Neuronal stem cell (in vitro differentiated cells): Measurements from ENCODE around the gene DOCK8.

ENCODE experiments used
- DNase-seq: peaks from one replicate; pipeline ENCODE4 v3.0.0-alpha.2; 2013; ENCODE audit warnings: low spot score
- H2AFZ ChIP-seq: one replicate; pipeline ENCODE4 v1.6.1; 2013; ENCODE audit warnings: mild to moderate bottlenecking, low read length, inconsistent platforms
- H2AK5ac ChIP-seq: 2 replicates; pipeline ENCODE4 v1.6.1; 2013; ENCODE audit warnings: low read depth, mild to moderate bottlenecking, inconsistent platforms, low read length, moderate library complexity, mixed read lengths
- H2BK120ac ChIP-seq: 2 replicates; pipeline ENCODE4 v1.6.1; 2013; ENCODE audit warnings: low read depth, mild to moderate bottlenecking, inconsistent platforms, low read length, moderate library complexity, mixed read lengths
- H2BK12ac ChIP-seq: one replicate; pipeline ENCODE4 v1.6.1; 2013; ENCODE audit warnings: low read length, inconsistent platforms
- H2BK15ac ChIP-seq: 2 replicates; pipeline ENCODE4 v1.6.1; 2013; ENCODE audit warnings: mild to moderate bottlenecking, low read length, inconsistent platforms, mixed read lengths
- H2BK5ac ChIP-seq: one replicate; pipeline ENCODE4 v1.6.1; 2013; ENCODE audit warnings: inconsistent platforms, mild to moderate bottlenecking, low read length, moderate library complexity
- H3K14ac ChIP-seq: one replicate; pipeline ENCODE4 v1.6.1; 2013; ENCODE audit warnings: low read length, inconsistent platforms
- H3K18ac ChIP-seq: 2 replicates; pipeline ENCODE4 v1.6.1; 2013; ENCODE audit warnings: low read length, inconsistent platforms
- H3K23ac ChIP-seq: 2 replicates; pipeline ENCODE4 v1.6.1; 2013; ENCODE audit warnings: low read depth, mild to moderate bottlenecking, mixed read lengths, low read length, inconsistent platforms; ENCODE audit not compliant: poor library complexity
- H3K27ac ChIP-seq: replicated peaks from 3 replicates; pipeline ENCODE4 v1.5.1; 2013; ENCODE audit warnings: low read length, inconsistent platforms
- H3K27me3 ChIP-seq, 3 experiments: 2 replicates each; pipeline ENCODE4 v1.6.1; 2013; ENCODE audit warnings: low read length in 3 of 3, mild to moderate bottlenecking in 2 of 3, inconsistent platforms in 1 of 3, low read depth in 1 of 3, mixed read lengths in 1 of 3, moderate library complexity in 1 of 3; ENCODE audit not compliant: control insufficient read depth in 3 of 3, insufficient read depth in 3 of 3
- H3K36me3 ChIP-seq, 2 donors: replicated peaks in 1 of 2; 2 replicates each; pipeline ENCODE4 v1.6.1; 2013; ENCODE audit warnings: low read length in 2 of 2; ENCODE audit not compliant: control insufficient read depth in 2 of 2, insufficient read depth in 2 of 2
- H3K4ac ChIP-seq: 2 replicates; pipeline ENCODE4 v1.6.1; 2013; ENCODE audit warnings: inconsistent platforms, mild to moderate bottlenecking, low read length, moderate library complexity
- H3K4me1 ChIP-seq, 2 donors: 1 replicate in 1 of 2; 2 replicates in 1 of 2; pipeline ENCODE4 v1.6.1; 2013; ENCODE audit warnings: low read length in 2 of 2, low read depth in 1 of 2; ENCODE audit not compliant: control insufficient read depth in 2 of 2, insufficient read depth in 1 of 2
- H3K4me2 ChIP-seq: one replicate; pipeline ENCODE4 v1.6.1; 2013; ENCODE audit warnings: mild to moderate bottlenecking, low read length, inconsistent platforms; ENCODE audit not compliant: insufficient read depth, poor library complexity, severe bottlenecking
- H3K4me3 ChIP-seq, 2 donors: 2 replicates each; pipeline ENCODE4 v1.5.1; 2013; ENCODE audit warnings: low read length in 2 of 2, mild to moderate bottlenecking in 2 of 2, inconsistent platforms in 1 of 2, moderate library complexity in 1 of 2
- H3K79me1 ChIP-seq: one replicate; pipeline ENCODE4 v1.6.1; 2013; ENCODE audit warnings: low read depth, mild to moderate bottlenecking, inconsistent platforms, low read length, moderate library complexity
- H3K9ac ChIP-seq: one replicate; pipeline ENCODE4 v1.6.1; 2013; ENCODE audit warnings: mild to moderate bottlenecking, low read depth, low read length, inconsistent platforms; ENCODE audit not compliant: poor library complexity
- H3K9me3 ChIP-seq, 2 donors: replicated peaks in 1 of 2; 2 replicates each; pipeline versions ENCODE3 to v1.6.1; 2013; ENCODE audit warnings: low read length in 2 of 2, mild to moderate bottlenecking in 2 of 2, inconsistent platforms in 1 of 2, low read depth in 1 of 2, mixed read lengths in 1 of 2, moderate library complexity in 1 of 2; ENCODE audit not compliant: control insufficient read depth in 2 of 2, insufficient read depth in 1 of 2
- H4K8ac ChIP-seq: one replicate; pipeline ENCODE4 v1.6.1; 2013; ENCODE audit warnings: low read depth, mild to moderate bottlenecking, inconsistent platforms, low read length, moderate library complexity
- H4K91ac ChIP-seq: one replicate; pipeline ENCODE4 v1.6.1; 2013; ENCODE audit warnings: low read length, low read depth, mild to moderate bottlenecking, inconsistent platforms; ENCODE audit not compliant: poor library complexity
- WGBS, 2 donors: extraction: QIAGEN DNeasy Blood & Tissue Kit; methylation state at CpG; one replicate each; pipeline ENCODE4 v1.1.7; 2013; ENCODE audit warnings: missing lambda C conversion rate in 2 of 2, mixed read lengths in 1 of 2; ENCODE audit not compliant: insufficient read length in 2 of 2, insufficient replicate concordance in 1 of 2; ENCODE audit errors: extremely low coverage in 2 of 2; 5-methylcytosine and 5-hydroxymethylcytosine counted together

The DOCK8 gene

GRCh38 chr9:504921-505740 is 290.5 kb downstream of the DOCK8 start:
- Histone ChIP-seq H3K36me3 (no peaks in the 10 kb centered on the region), H3K18ac (peak overlapping the region; percentile 95), H3K14ac (peak overlapping the region; percentile 97), H2BK5ac (peak overlapping the region; percentile 24), H3K23ac (peak overlapping the region; percentile 91), H2AK5ac (peak overlapping the region; percentile 63), H3K79me1 (no peaks in the 10 kb centered on the region), H3K9me3 (no peaks in the 10 kb centered on the region), H2BK12ac (peak overlapping the region; percentile 10), H2BK15ac (peak overlapping the region; percentile 54), H3K4me1 (peaks cover 4 to 5% of the 10 kb centered on the region in 2 donors), H3K4me3 (peak overlapping the region; percentile 50 to 90), H2AFZ (peak overlapping the region; percentile 93), H2BK120ac (peak overlapping the region; percentile 61), H3K27ac (no peak overlapping the region), H4K91ac (no peak overlapping the region), H3K4ac (peak overlapping the region; percentile 89), H3K9ac (peak overlapping the region; percentile 86), H3K27me3 (peaks cover 5 to 16% (median 6%) of the 10 kb centered on the region in 3 experiments), H3K4me2 (peak overlapping the region; percentile 89), H4K8ac (peak overlapping the region; percentile 43)
- no CpG with 5 or more reads among the region's 92 CpGs for WGBS, 2 donors
- peak; percentile 14 for DNase-seq

DNA sequence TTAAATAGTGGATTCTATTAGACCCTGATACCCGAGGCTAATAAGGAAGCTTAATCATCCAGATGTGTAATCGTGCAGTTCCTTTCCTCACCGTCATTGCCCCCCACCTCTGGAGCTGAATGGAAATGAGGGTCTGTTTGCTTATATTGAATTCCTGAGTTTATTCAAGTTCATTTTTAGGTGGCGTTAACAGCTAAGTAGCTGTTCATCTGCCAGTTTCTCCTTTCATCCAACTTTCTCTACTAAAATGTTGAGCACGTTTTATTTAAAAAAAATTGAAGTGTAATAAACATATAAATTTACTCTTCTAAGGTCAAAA is 291.0 kb downstream of the DOCK8 start:
- peak overlapping the region in 1 of 2 donors; percentile 50 for H3K4me3 ChIP-seq
- WGBS, 2 donors = no CpG with 5 or more reads among the region's 5 CpGs
- peak overlapping the region; percentile 54 for H2BK15ac ChIP-seq

DNA sequence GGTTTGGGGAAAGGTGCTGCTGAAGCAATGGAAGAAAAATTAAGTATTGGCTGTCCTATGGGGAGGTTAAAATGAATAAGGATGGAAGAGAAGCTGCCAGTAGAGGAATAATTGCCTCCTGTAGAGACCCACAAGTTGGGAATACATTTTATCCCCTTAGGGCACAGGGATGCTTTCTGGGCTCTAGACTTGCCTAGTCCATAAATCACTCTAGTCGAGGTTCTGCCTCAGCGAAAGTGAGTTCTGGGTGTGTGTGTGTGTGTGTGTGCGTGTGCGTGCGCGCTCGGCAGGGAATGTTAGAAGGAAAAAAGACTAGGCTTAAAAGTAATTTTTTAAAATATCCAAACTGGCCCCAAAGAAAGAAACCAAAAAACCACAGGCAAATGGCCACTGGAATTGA is 291.6 kb downstream of the DOCK8 start:
- no CpG with 5 or more reads among the region's 7 CpGs for WGBS, 2 donors
- no peak for DNase-seq
- H4K91ac ChIP-seq = no peak overlapping the region

More for the DNA sequence above, 291.0 kb downstream of the DOCK8 start:
- Histone ChIP-seq H3K27me3 (peaks cover 5 to 16% (median 6%) of the 10 kb centered on the region in 3 experiments), H2AFZ (peak overlapping the region; percentile 93), H3K4ac (no peak overlapping the region), H3K14ac (no peak overlapping the region), H3K23ac (no peak overlapping the region), H2BK120ac (no peak overlapping the region), H3K9ac (no peak overlapping the region), H3K4me2 (peak overlapping the region; percentile 89), H3K18ac (no peak overlapping the region), H3K36me3 (no peaks in the 10 kb centered on the region), H2AK5ac (peak overlapping the region; percentile 63), H3K4me1 (peaks cover 4 to 5% of the 10 kb centered on the region in 2 donors), H4K91ac (no peak overlapping the region), H2BK5ac (no peak overlapping the region), H2BK12ac (no peak overlapping the region), H4K8ac (no peak overlapping the region), H3K9me3 (no peaks in the 10 kb centered on the region), H3K27ac (no peak overlapping the region), H3K79me1 (no peaks in the 10 kb centered on the region)
- no peak for DNase-seq

GRCh38 chr9:511861-512260 is 297.2 kb downstream of the DOCK8 start:
- H3K9ac ChIP-seq = no peak overlapping the region
- H2BK5ac ChIP-seq = no peak overlapping the region
- no peak overlapping the region for H4K91ac ChIP-seq
- no peaks in the 10 kb centered on the region for H3K79me1 ChIP-seq
- no peak overlapping the region for H2AK5ac ChIP-seq
- H4K8ac ChIP-seq = no peak overlapping the region
- no peak overlapping the region for H2AFZ ChIP-seq
- no CpG with 5 or more reads among the region's 1 CpG for WGBS, 2 donors
- no peaks in the 10 kb centered on the region for H3K9me3 ChIP-seq
- no peak overlapping the region for H3K27ac ChIP-seq
- no peak overlapping the region for H3K4me3 ChIP-seq
- no peak overlapping the region for H3K18ac ChIP-seq
- H3K36me3 ChIP-seq = no peaks in the 10 kb centered on the region
- H3K4ac ChIP-seq = no peak overlapping the region
- no peak overlapping the region for H2BK120ac ChIP-seq
- no peak overlapping the region for H2BK15ac ChIP-seq
- no peak for DNase-seq
- no peaks in the 10 kb centered on the region for H3K4me1 ChIP-seq
- H3K23ac ChIP-seq = no peak overlapping the region
- no peaks in the 10 kb centered on the region for H3K27me3 ChIP-seq
- H3K14ac ChIP-seq = no peak overlapping the region
- no peak overlapping the region for H2BK12ac ChIP-seq
- H3K4me2 ChIP-seq = no peak overlapping the region

More for the DNA sequence above, 291.6 kb downstream of the DOCK8 start:
- no peaks in the 10 kb centered on the region for H3K79me1 ChIP-seq
- H3K4me3 ChIP-seq = no peak overlapping the region
- H2AFZ ChIP-seq = no peak overlapping the region
- no peaks in the 10 kb centered on the region for H3K9me3 ChIP-seq
- no peaks in the 10 kb centered on the region for H3K36me3 ChIP-seq
- no peak overlapping the region for H2BK15ac ChIP-seq
- H2BK12ac ChIP-seq = no peak overlapping the region
- H4K8ac ChIP-seq = no peak overlapping the region
- no peak overlapping the region for H3K27ac ChIP-seq
- no peak overlapping the region for H2AK5ac ChIP-seq
- H3K4me1 ChIP-seq = peaks cover 4 to 5% of the 10 kb centered on the region in 2 donors
- H2BK5ac ChIP-seq = no peak overlapping the region
- peaks cover 5 to 16% (median 6%) of the 10 kb centered on the region in 3 experiments for H3K27me3 ChIP-seq
- H3K23ac ChIP-seq = no peak overlapping the region
- H3K18ac ChIP-seq = no peak overlapping the region
- no peak overlapping the region for H3K4ac ChIP-seq
- H3K14ac ChIP-seq = no peak overlapping the region
- no peak overlapping the region for H3K4me2 ChIP-seq
- no peak overlapping the region for H3K9ac ChIP-seq
- H2BK120ac ChIP-seq = no peak overlapping the region
